ENCODE measurements around the gene PTPRD.

- TF ChIP-seq, protein P1, sequence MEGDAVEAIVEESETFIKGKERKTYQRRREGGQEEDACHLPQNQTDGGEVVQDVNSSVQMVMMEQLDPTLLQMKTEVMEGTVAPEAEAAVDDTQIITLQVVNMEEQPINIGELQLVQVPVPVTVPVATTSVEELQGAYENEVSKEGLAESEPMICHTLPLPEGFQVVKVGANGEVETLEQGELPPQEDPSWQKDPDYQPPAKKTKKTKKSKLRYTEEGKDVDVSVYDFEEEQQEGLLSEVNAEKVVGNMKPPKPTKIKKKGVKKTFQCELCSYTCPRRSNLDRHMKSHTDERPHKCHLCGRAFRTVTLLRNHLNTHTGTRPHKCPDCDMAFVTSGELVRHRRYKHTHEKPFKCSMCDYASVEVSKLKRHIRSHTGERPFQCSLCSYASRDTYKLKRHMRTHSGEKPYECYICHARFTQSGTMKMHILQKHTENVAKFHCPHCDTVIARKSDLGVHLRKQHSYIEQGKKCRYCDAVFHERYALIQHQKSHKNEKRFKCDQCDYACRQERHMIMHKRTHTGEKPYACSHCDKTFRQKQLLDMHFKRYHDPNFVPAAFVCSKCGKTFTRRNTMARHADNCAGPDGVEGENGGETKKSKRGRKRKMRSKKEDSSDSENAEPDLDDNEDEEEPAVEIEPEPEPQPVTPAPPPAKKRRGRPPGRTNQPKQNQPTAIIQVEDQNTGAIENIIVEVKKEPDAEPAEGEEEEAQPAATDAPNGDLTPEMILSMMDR (IDR thresholded peaks at IDR 0.05), result no peak
- no peak for TF ChIP-seq POLR2A (IDR thresholded peaks at IDR 0.05)
- TF ChIP-seq EP300 (IDR thresholded peaks at IDR 0.05), result no peak
Measured at GRCh38 chr9:10237584-10237983, 375.2 kb downstream of the PTPRD start.

All from ovary (tissue), 3 donors.